Stimulated activated CD4-positive, alpha-beta T cell treated with anti-CD3 and anti-CD28 coated beads, Interleukin-12 subunit alpha, Interleukin-12 subunit beta, amount 100 ng/mL, for 4 hours (primary cell): Measurements from ENCODE around the gene MAP7D3.
"Not testable (repeated sequence)": the region's sequence is repeated elsewhere in the genome, so short reads cannot be mapped to it uniquely, and the experiment has no call there.

Experiments used
- DNase-seq: peaks from one replicate; pipeline ENCODE4 v3.0.0-alpha.2; 2020

The MAP7D3 gene

DNA sequence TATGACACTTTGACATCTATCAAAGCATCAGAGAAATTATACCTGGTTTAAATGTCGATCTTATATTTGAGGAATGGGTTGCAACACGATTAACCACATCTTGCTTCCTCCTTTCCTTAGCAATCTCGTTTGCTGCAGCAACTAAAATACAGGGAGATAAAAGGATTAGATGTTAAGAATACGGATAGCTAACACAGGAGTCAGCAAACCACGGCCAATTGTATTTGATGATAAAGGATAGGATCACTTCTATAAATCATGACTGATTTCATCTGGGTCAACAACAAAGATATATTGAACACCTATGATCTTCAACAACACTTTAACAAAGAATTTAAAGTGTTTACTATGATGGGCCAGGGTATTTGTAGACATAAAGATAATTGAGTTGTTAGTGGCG is 5.0 kb downstream of the MAP7D3 start:
- DNase-seq, result no peak

DNA sequence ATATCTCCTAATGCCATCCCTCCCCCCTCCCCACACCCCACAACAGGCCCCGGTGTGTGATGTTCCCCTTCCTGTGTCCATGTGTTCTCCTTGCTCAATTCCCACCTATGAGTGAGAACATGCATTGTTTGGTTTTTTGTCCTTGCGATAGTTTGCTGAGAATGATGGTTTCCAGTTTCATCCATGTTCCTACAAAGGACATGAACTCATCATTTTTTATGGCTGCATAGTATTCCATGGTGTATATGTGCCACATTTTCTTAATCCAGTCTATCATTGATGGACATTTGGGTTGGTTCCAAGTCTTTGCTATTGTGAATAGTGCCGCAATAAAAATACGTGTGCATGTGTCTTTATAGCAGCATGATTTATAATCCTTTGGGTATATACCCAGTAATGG is 13.4 kb downstream of the MAP7D3 start:
- not testable (repeated sequence) for DNase-seq

- DNase-seq, result no peak
Measured at GRCh38 chrX:136237074-136237473, 14.1 kb downstream of the MAP7D3 start.

DNA sequence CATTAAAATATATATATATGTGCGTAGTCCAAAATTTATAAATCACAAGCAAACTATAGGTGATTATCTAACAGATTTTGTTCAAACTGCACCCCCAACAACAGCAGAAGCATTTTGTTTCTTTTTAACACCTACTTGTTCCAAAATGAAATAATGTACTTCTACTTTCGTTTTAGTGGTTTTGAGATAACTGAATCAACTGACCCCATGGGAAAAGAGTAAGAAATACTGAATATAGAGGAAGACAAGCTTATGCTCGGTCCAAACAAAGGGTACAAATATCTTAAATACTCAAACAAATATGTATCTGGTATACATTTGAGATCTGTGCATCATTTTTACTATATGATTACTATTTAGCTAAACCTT is 22.4 kb downstream of the MAP7D3 start:
- DNase-seq, result no peak

GRCh38 chrX:136227948-136228838 is 23.0 kb downstream of the MAP7D3 start:
- no peak for DNase-seq

DNA sequence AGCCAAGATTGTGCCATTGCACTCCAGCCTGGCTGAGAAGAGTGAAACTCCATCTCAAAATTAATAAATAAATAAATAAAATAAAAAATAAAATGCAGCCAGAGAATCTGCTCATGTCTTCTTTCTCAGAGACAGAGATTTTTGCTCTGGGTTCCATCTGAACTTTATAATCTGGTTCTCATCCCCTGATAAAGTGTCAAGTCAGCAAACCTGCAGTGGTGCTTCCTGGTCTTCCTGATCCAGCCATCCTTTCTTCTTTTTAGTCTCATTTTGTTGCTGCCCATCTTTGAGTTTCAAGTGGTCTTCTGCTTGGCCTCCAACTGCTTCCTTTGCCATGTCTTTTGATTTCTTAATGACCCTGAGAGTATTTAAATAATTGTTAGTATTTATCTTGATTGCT is 24.1 kb downstream of the MAP7D3 start:
- no peak for DNase-seq

- no peak for DNase-seq
Measured at GRCh38 chrX:136221851-136222513, 29.2 kb downstream of the MAP7D3 start.

GRCh38 chrX:136220951-136221350 is 30.2 kb downstream of the MAP7D3 start:
- no peak for DNase-seq

DNA sequence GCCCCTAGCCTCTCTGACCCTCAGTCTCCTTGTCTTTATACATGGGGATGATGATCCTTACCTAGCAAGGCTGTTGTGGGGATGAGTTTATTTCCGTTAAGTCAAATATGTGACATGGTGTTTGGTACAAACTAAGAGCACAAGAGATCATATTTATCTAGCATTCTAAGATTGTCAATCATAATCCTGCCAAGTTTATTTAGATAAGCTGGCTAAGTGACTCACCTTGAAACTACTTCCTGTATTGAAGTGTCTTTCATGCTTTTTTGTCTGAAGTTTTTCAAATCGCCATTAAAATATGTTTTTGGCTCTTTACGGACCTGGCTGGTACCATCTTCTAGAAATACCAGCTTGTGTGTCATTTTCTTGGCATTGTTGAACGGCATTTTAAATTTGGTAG is 30.7 kb downstream of the MAP7D3 start:
- no peak for DNase-seq

DNA sequence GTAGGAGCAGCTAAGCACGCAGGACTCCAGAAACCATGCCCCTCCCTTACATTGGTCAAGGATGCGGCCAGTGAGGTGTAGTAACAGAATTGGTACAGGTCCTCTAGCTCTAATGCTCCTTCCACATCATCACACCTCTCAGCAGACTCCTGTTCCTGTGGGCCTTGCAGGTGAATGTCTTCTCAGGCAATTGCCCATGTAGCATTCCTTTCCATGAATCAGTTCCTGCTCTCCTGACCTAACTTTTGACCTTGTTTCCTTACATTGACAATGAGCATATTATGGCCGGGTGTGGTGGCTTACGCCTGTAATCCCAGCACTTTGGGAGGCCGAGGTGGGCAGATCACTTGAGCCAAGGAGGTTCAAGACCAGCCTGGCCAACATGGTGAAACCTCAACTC is 31.3 kb downstream of the MAP7D3 start:
- no peak for DNase-seq

DNA sequence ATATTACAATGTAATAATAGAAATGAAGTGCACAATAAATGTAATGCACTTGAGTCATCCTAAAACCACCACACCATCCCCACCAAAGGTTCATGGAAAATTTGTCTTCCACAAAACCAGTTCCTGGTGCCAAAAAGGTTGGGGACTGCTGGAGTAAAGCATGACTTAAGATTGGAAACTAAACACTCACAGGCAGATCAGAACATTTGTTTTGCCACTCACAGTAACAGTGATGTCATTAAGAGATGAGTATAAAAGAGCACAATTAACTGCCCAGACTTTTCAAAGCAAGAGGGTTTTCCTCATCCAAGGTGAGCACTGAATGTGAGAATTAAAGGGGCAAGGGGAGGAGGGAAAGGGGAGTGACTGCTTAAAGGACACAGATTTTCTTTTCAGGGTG is 35.6 kb downstream of the MAP7D3 start:
- DNase-seq, result no peak

GRCh38 chrX:136214551-136214950 is 36.6 kb downstream of the MAP7D3 start:
- DNase-seq, result no peak

- no peak for DNase-seq
Measured at GRCh38 chrX:136212557-136213111, 38.6 kb downstream of the MAP7D3 start.

GRCh38 chrX:136211766-136212556 is 39.2 kb downstream of the MAP7D3 start:
- no peak for DNase-seq

GRCh38 chrX:136210806-136211205 is 40.4 kb downstream of the MAP7D3 start:
- no peak for DNase-seq

DNA sequence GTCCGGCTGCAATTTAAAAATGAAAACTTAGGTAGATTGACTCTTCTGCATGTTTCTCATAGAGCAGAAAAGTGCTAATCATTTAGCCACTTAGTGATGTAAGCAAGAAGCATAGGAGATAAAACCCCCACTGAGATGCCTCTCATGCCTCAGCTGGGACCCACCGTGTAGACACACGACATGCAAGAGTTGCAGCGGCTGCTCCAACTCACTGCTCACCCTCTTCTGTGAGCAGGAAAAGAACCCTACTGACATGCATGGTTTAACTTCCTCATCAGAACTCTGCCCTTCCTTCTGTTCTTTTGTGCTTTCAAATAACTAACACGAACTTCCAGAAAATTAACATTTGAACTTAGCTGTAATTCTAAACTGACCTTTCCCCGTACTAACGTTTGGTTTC is 41.0 kb downstream of the MAP7D3 start:
- DNase-seq, result no peak

DNA sequence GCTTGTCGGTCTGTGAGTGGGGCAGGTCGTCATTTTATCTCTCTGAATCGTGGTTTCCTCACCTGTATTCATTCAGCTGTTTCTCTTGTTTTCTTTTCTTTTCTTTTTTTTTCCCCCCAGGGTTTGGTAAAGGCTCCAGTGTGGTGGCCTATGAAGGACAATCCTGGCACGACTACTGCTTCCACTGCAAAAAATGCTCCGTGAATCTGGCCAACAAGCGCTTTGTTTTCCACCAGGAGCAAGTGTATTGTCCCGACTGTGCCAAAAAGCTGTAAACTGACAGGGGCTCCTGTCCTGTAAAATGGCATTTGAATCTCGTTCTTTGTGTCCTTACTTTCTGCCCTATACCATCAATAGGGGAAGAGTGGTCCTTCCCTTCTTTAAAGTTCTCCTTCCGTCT is 41.4 kb downstream of the MAP7D3 start:
- no peak for DNase-seq

GRCh38 chrX:136209016-136209738 is 42.0 kb downstream of the MAP7D3 start:
- peak; percentile 8 for DNase-seq

GRCh38 chrX:136207546-136207945 is 43.7 kb downstream of the MAP7D3 start:
- no peak for DNase-seq

DNA sequence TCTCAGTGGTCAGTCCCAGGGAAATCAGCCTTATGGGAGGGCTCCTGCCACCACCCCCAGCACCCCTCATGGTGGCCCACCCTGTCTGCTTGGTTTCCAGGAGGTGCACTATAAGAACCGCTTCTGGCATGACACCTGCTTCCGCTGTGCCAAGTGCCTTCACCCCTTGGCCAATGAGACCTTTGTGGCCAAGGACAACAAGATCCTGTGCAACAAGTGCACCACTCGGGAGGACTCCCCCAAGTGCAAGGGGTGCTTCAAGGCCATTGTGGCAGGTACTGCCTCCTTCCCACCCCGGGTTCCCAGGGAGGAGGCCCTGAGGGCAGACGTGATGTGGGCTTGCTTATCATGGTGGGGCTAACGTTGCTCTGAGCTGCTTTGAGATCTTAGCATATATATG is 44.3 kb downstream of the MAP7D3 start:
- no peak for DNase-seq

- no peak for DNase-seq
Measured at GRCh38 chrX:136205882-136206380, 45.3 kb downstream of the MAP7D3 start.

- no peak for DNase-seq
Measured at GRCh38 chrX:136204571-136204970, 46.6 kb downstream of the MAP7D3 start.
